A549 (cell line): ENCODE measurements around the gene LDLRAD1. TPM values are rescaled to one million over a fixed set of nuclear protein-coding genes. Genes with fewer than 3 reads are reported as not detected.

Source experiments
- ATAC-seq, 2 experiments: fragments of 200-7000 bp in 1 of 2; fragments of >200 bp in 1 of 2; cut with Nextera tagmentation in 1 of 2; cut with Tn5 transposase in 1 of 2; 3 replicates each; pipeline versions ENCODE4 v1.8.0 to v1.9.1; 2018 to 2020; ENCODE audit warnings: mild to moderate bottlenecking in 1 of 2, moderate library complexity in 1 of 2
- CTCF ChIA-PET: fragments of 300-600 bp; sonication (Branson Sonifier 250); formaldehyde crosslinking; extraction: SDS; loops from one replicate; lab custom pipeline; 2021; ENCODE audit warnings: antibody characterized with exemption, inconsistent platforms; lab: Yijun Ruan, JAX
- POLR2A ChIA-PET: fragments of 350-600 bp; formaldehyde crosslinking; extraction: SDS; loops from one replicate; lab custom pipeline; 2021; ENCODE audit warnings: antibody characterized with exemption, inconsistent platforms; lab: Yijun Ruan, JAX
- DNase-seq, 2 experiments: peaks; one replicate each; pipeline versions ENCODE4 v3.0.0 to v3.0.0-alpha.2; 2011 to 2016; ENCODE audit warnings: low read depth in 1 of 2, low spot score in 1 of 2
- FAIRE-seq: peaks from 2 replicates; lab custom pipeline; 2011; peaks lifted over from hg19 to GRCh38; lab: Jason Lieb, UNC
- H3K27ac ChIP-seq, 2 experiments: fragments of >200 bp; sonication (Bioruptor Twin); formaldehyde crosslinking; 3 replicates each; pipeline ENCODE4 v1.5.1; 2016 to 2017
- H3K4me1 ChIP-seq: fragments of >200 bp; sonication (Bioruptor Twin); formaldehyde crosslinking; 3 replicates; pipeline ENCODE4 v1.6.1; 2016
- H3K4me2 ChIP-seq: fragments of >200 bp; sonication (Bioruptor Twin); formaldehyde crosslinking; 3 replicates; pipeline ENCODE4 v1.6.1; 2016
- H3K4me3 ChIP-seq: fragments of >200 bp; sonication (Bioruptor Twin); formaldehyde crosslinking; 3 replicates; pipeline ENCODE4 v1.5.1; 2016
- H3K9me3 ChIP-seq: fragments of >200 bp; sonication (Bioruptor Twin); formaldehyde crosslinking; 3 replicates; pipeline ENCODE4 v1.6.1; 2016
- BCL3 ChIP-seq: fragments of >200 bp; sonication (Bioruptor Twin); formaldehyde crosslinking; IDR thresholded peaks from 3 replicates; pipeline ENCODE4 v1.6.1; 2016
- BHLHE40 ChIP-seq: IDR thresholded peaks from 2 replicates; pipeline ENCODE4 v1.6.1; 2012; ENCODE audit warnings: low read depth, low read length, inconsistent platforms
- CBX8 ChIP-seq: fragments of 200-600 bp; sonication (generic); IDR thresholded peaks from 2 replicates; pipeline ENCODE4 v1.6.1; 2016
- CEBPB ChIP-seq, 2 experiments: fragments of >200 bp in 1 of 2; sonication (Bioruptor Twin) in 1 of 2; formaldehyde crosslinking in 1 of 2; IDR thresholded peaks; 2 replicates each; pipeline ENCODE4 v1.6.1; 2012 to 2016
- CHD2 ChIP-seq: fragments of 150-350 bp; IDR thresholded peaks from 2 replicates; pipeline ENCODE4 v1.6.1; 2014; ENCODE audit warnings: low read length; ENCODE audit not compliant: partially characterized antibody
- CHD4 ChIP-seq: fragments of 200-600 bp; sonication (generic); IDR thresholded peaks from 2 replicates; pipeline ENCODE4 v1.6.1; 2016; ENCODE audit warnings: antibody characterized with exemption, mild to moderate bottlenecking, borderline replicate concordance
- E2F6 ChIP-seq: IDR thresholded peaks from 2 replicates; pipeline ENCODE4 v1.6.1; 2012; ENCODE audit warnings: low read depth, borderline replicate concordance
- EHF ChIP-seq: fragments of 250-450 bp; sonication (Bioruptor Pico); IDR thresholded peaks from 2 replicates; pipeline ENCODE4 v1.5.0; 2020; ENCODE audit warnings: mild to moderate bottlenecking
- EHMT2 ChIP-seq: fragments of 200-600 bp; sonication (generic); IDR thresholded peaks from 2 replicates; pipeline ENCODE4 v1.6.1; 2016; ENCODE audit warnings: antibody characterized with exemption, low read depth, mild to moderate bottlenecking, moderate library complexity
- FOSL2 ChIP-seq, 2 experiments: fragments of 450-650 bp in 1 of 2; fragments of >200 bp in 1 of 2; sonication (Bioruptor Twin) in 1 of 2; formaldehyde crosslinking; IDR thresholded peaks; 2 replicates each; pipeline versions ENCODE4 v1.5.0 to v1.6.1; 2016 to 2020; ENCODE audit warnings: mild to moderate bottlenecking in 1 of 2, moderate library complexity in 1 of 2
- HES2 ChIP-seq: fragments of >200 bp; sonication (Bioruptor Twin); formaldehyde crosslinking; IDR thresholded peaks from 2 replicates; pipeline ENCODE4 v1.6.1; 2016
- HOXA7 ChIP-seq: fragments of 250-450 bp; sonication (Bioruptor Pico); IDR thresholded peaks from 2 replicates; pipeline ENCODE4 v1.5.0; 2020; ENCODE audit warnings: mild to moderate bottlenecking, moderate library complexity
- HOXB5 ChIP-seq: fragments of 250-450 bp; sonication (Bioruptor Pico); IDR thresholded peaks from 2 replicates; pipeline ENCODE4 v1.5.0; 2020; ENCODE audit warnings: mild to moderate bottlenecking, moderate library complexity
- JUN ChIP-seq, 2 experiments: fragments of >200 bp; sonication (Bioruptor Twin); formaldehyde crosslinking; IDR thresholded peaks; 2 replicates in 1 of 2; 3 replicates in 1 of 2; pipeline ENCODE4 v1.6.1; 2016 to 2017
- KDM1A ChIP-seq: fragments of 200-600 bp; sonication (generic); IDR thresholded peaks from 2 replicates; pipeline ENCODE4 v1.6.1; 2016; ENCODE audit warnings: low read depth, mild to moderate bottlenecking
- KDM5A ChIP-seq: fragments of 200-600 bp; sonication (generic); IDR thresholded peaks from 2 replicates; pipeline ENCODE4 v1.6.1; 2016; ENCODE audit warnings: antibody characterized with exemption, mild to moderate bottlenecking
- MAX ChIP-seq: IDR thresholded peaks from 2 replicates; pipeline ENCODE4 v1.6.1; 2012
- MYC ChIP-seq: IDR thresholded peaks from 2 replicates; pipeline ENCODE4 v1.6.1; 2012; ENCODE audit warnings: mild to moderate bottlenecking, inconsistent platforms, low read length, improper control_type of control experiment, borderline replicate concordance
- NPAS2 ChIP-seq: fragments of 250-450 bp; sonication (Bioruptor Pico); IDR thresholded peaks from 2 replicates; pipeline ENCODE4 v1.8.0; 2022; ENCODE audit warnings: mild to moderate bottlenecking, moderate library complexity, borderline replicate concordance
- PBX3 ChIP-seq: IDR thresholded peaks from 2 replicates; pipeline ENCODE4 v1.6.1; 2012
- PHF8 ChIP-seq: fragments of 200-600 bp; sonication (generic); IDR thresholded peaks from 2 replicates; pipeline ENCODE4 v1.6.1; 2016; ENCODE audit warnings: low read depth, mild to moderate bottlenecking, antibody characterized with exemption, moderate library complexity, borderline replicate concordance
- POLR2A ChIP-seq: IDR thresholded peaks from 2 replicates; pipeline ENCODE4 v1.6.1; 2012; ENCODE audit warnings: mild to moderate bottlenecking, low read length
- RAD21 ChIP-seq, 2 experiments: fragments of >200 bp in 1 of 2; sonication (Bioruptor Twin) in 1 of 2; formaldehyde crosslinking in 1 of 2; IDR thresholded peaks in 1 of 2; conservative IDR thresholded peaks in 1 of 2; 2 replicates in 1 of 2; 3 replicates in 1 of 2; pipeline ENCODE4 v1.6.1; 2012 to 2018; ENCODE audit warnings: inconsistent platforms in 1 of 2
- REST ChIP-seq: fragments of 200-600 bp; sonication (generic); IDR thresholded peaks from 2 replicates; pipeline ENCODE4 v1.6.1; 2016; ENCODE audit warnings: antibody characterized with exemption, mild to moderate bottlenecking, moderate library complexity
- USF2 ChIP-seq: fragments of 450-650 bp; IDR thresholded peaks from 2 replicates; pipeline ENCODE4 v1.6.1; 2014; ENCODE audit warnings: antibody characterized with exemption
- ZFP36 ChIP-seq: fragments of 450-650 bp; IDR thresholded peaks from 2 replicates; pipeline ENCODE4 v1.6.1; 2014; ENCODE audit warnings: borderline replicate concordance; ENCODE audit not compliant: partially characterized antibody
- WGBS: methylation state at CpG from one replicate; pipeline ENCODE4 v1.1.6; 2017; ENCODE audit errors: missing lambda C conversion rate; 5-methylcytosine and 5-hydroxymethylcytosine counted together
- polyA plus RNA-seq, 4 experiments: library from polyadenylated mRNA; depleted of rRNA in 3 of 4; stranded (reverse); fragments of >200 nt; fragmentation: RNase III in 1 of 4; extraction: RNeasy Plus Mini Kit Qiagen cat#74134 plus additional on column Dnase treatment in 1 of 4; gene quantifications; 2 replicates in 3 of 4; 3 replicates in 1 of 4; pipeline ENCODE4 v1.2.3, GENCODE V29; 2011 to 2017

LDLRAD1 gene
- polyA plus RNA-seq, 2 of the 4 experiments (the other 2 are of a cell fraction): 0.06 TPM; not detected in 1

- no peak for DNase-seq
- no peak for FAIRE-seq
- no peaks in the 10 kb centered on the region for H3K9me3 ChIP-seq
- H3K4me3 ChIP-seq: peak overlapping the region; percentile 95
- ChIA-PET POLR2A (no interaction called here), CTCF (interaction anchor here (1.1 to 1.6 kb wide), 2 partner anchors 23 to 28 kb away, joined by 3 read pairs; no protein-coding TSS in a partner anchor)
- peak overlapping the region; percentile 93 for H3K4me2 ChIP-seq
- peak; percentile 8 to 18; a peak in 4 of 6 replicates for ATAC-seq
- peak overlapping the region; percentile 79 to 91 for H3K27ac ChIP-seq
- H3K4me1 ChIP-seq: peaks cover 15% of the 10 kb centered on the region; the same call in 2 of the 3 replicates
- WGBS: 39% methylated on average over 13 of the region's 21 CpGs
- TF ChIP-seq CHD4: no peak
- TF ChIP-seq HOXB5 (CRISPR knock-in tag): no peak
- TF ChIP-seq NPAS2 (CRISPR knock-in tag): no peak
- TF ChIP-seq EHMT2: no peak
- TF ChIP-seq PHF8: no peak
- TF ChIP-seq CEBPB (IDR thresholded peaks at IDR 0.05): no peak
- no peak for TF ChIP-seq ZFP36
- TF ChIP-seq POLR2A: no peak
- no peak for TF ChIP-seq BHLHE40
- TF ChIP-seq HES2: no peak
- TF ChIP-seq FOSL2 (IDR thresholded peaks at IDR 0.05): no peak
- no peak for TF ChIP-seq FOSL2 (CRISPR knock-in tag; IDR thresholded peaks at IDR 0.05)
- no peak for TF ChIP-seq HOXA7
- TF ChIP-seq BCL3: no peak
- no peak for TF ChIP-seq KDM1A
- TF ChIP-seq PBX3: no peak
- no peak for TF ChIP-seq MYC
- no peak for TF ChIP-seq EHF (CRISPR knock-in tag)
- TF ChIP-seq CBX8: no peak
- TF ChIP-seq JUN (IDR thresholded peaks at IDR 0.05): no peak
- TF ChIP-seq, all 56 proteins: peak for 0
Measured at GRCh38 chr1:54053745-54054437, 35.9 kb upstream of the LDLRAD1 start.

GRCh38 chr1:54052934-54053744, 35.2 kb upstream of the LDLRAD1 start, which contains the start of the genes TCEANC2 and TMEM59:
TSS of gene TCEANC2 (plus strand) at chr1:54053608. CDS start at chr1:54054423, 815 bp downstream.
TSS of gene TMEM59 (minus strand) at chr1:54053204. CDS start at chr1:54053188, 16 bp downstream.
- peak within 1 kb of the TSS; percentile 99 for H3K4me2 ChIP-seq
- WGBS: 0% methylated on average over 9 of the region's 59 CpGs
- ATAC-seq: peak; percentile 98
- no peaks in the 10 kb centered on the region for H3K9me3 ChIP-seq
- peak within 1 kb of the TSS; percentile 95 for H3K4me3 ChIP-seq
- H3K27ac ChIP-seq: peak within 1 kb of the TSS; percentile 82 to 91
- peak; percentile 78 for TF ChIP-seq MAX
- no peak for TF ChIP-seq CHD4
- TF ChIP-seq MYC: peak; percentile 70
- peak; percentile 42 for TF ChIP-seq POLR2A
- TF ChIP-seq ZFP36: no peak
- no peak for TF ChIP-seq REST
- TF ChIP-seq KDM5A: peak; percentile 64
- peak; percentile 36; the same call in 1 of the 2 replicates for TF ChIP-seq PHF8
- peak; percentile 26; the same call in 1 of the 2 replicates for TF ChIP-seq E2F6
- TF ChIP-seq USF2: peak; percentile 34; the same call in 1 of the 2 replicates
- no peak for TF ChIP-seq RAD21 (conservative IDR thresholded peaks at IDR 0.05 in 1 of 2, IDR thresholded peaks at IDR 0.05 in 1 of 2)
- peak; percentile 44 for TF ChIP-seq CHD2
- DNase-seq: peak; percentile 87 to 97
- ChIA-PET POLR2A (no interaction called here), CTCF (interaction anchor here (0.8 to 1.6 kb wide), 3 partner anchors 24 to 94 kb away, joined by 3 read pairs; no protein-coding TSS in a partner anchor)
- H3K4me1 ChIP-seq: peaks cover 15% of the 10 kb centered on the region; the same call in 2 of the 3 replicates
- FAIRE-seq: no peak
